OCI-LY7 (cell line): ENCODE results near the gene SLC48A1. TPM values are rescaled to one million over a fixed set of nuclear protein-coding genes. Genes with fewer than 3 reads are reported as not detected.

Source experiments
- BruUV-seq: library from RNA; stranded (reverse); fragments of 400-500 nt; replicated peaks from 2 replicates; lab custom pipeline; 2021; lab: Mats Ljungman, UMichigan
- CTCF ChIA-PET: fragments of 300-600 bp; sonication (Branson Sonifier 250); formaldehyde crosslinking; loops from one replicate; lab custom pipeline; 2022; ENCODE audit warnings: antibody characterized with exemption; ENCODE audit not compliant: unreplicated experiment; lab: Charles Lee
- POLR2A ChIA-PET: fragments of 300-600 bp; sonication (Branson Sonifier 250); formaldehyde crosslinking; loops from one replicate; lab custom pipeline; 2022; ENCODE audit warnings: antibody characterized with exemption; lab: Charles Lee
- DNase-seq: peaks from one replicate; pipeline ENCODE4 v3.0.0-alpha.2; 2015; ENCODE audit warnings: low spot score
- H2AFZ ChIP-seq: fragments of 200-600 bp; sonication (generic), shearing (Covaris generic); 2 replicates; pipeline ENCODE4 v1.6.1; 2014; ENCODE audit warnings: mild to moderate bottlenecking, antibody characterized with exemption, low read length, moderate library complexity
- H3K27ac ChIP-seq: fragments of 200-600 bp; sonication (generic); 2 replicates; pipeline ENCODE4 v1.5.1; 2014; ENCODE audit warnings: mixed run types, low read depth, mild to moderate bottlenecking, moderate library complexity, low read length, inconsistent platforms; ENCODE audit not compliant: poor library complexity, severe bottlenecking
- H3K36me3 ChIP-seq: fragments of 200-600 bp; sonication (generic); 2 replicates; pipeline ENCODE4 v1.6.1; 2014; ENCODE audit warnings: mild to moderate bottlenecking, antibody characterized with exemption, low read length, moderate library complexity, mixed read lengths; ENCODE audit not compliant: insufficient read depth
- H3K4me1 ChIP-seq: fragments of 200-600 bp; sonication (generic); 2 replicates; pipeline ENCODE4 v1.5.1; 2014; ENCODE audit warnings: mild to moderate bottlenecking, low read length; ENCODE audit not compliant: insufficient read depth, poor library complexity, severe bottlenecking
- H3K4me2 ChIP-seq: fragments of 200-600 bp; sonication (generic); 2 replicates; pipeline ENCODE4 v1.6.1; 2014; ENCODE audit warnings: mild to moderate bottlenecking, low read length
- H3K4me3 ChIP-seq: fragments of 200-600 bp; sonication (generic); 2 replicates; pipeline ENCODE4 v1.5.1; 2014; ENCODE audit warnings: mild to moderate bottlenecking, low read depth, low read length; ENCODE audit not compliant: poor library complexity, severe bottlenecking
- H3K79me2 ChIP-seq: fragments of 200-600 bp; sonication (generic); 2 replicates; pipeline ENCODE4 v1.6.1; 2016; ENCODE audit warnings: low read depth, mild to moderate bottlenecking, low read length, moderate library complexity, mixed read lengths; ENCODE audit not compliant: insufficient read depth
- H3K9me2 ChIP-seq: fragments of 200-600 bp; sonication (generic); 2 replicates; pipeline ENCODE4 v1.6.1; 2016; ENCODE audit warnings: mild to moderate bottlenecking, low read length, mixed read lengths; ENCODE audit not compliant: insufficient read depth
- H3K9me3 ChIP-seq: fragments of 200-600 bp; sonication (generic); 2 replicates; pipeline ENCODE4 v1.6.1; 2014; ENCODE audit warnings: mild to moderate bottlenecking, mixed run types, low read length, mixed read lengths
- H4K20me1 ChIP-seq: fragments of 200-600 bp; sonication (generic); 2 replicates; pipeline ENCODE4 v1.6.1; 2014; ENCODE audit warnings: mild to moderate bottlenecking, antibody characterized with exemption, low read length, moderate library complexity, mixed read lengths; ENCODE audit not compliant: insufficient read depth
- EZH2phosphoT487 ChIP-seq: fragments of 200-600 bp; sonication (generic); IDR thresholded peaks from 2 replicates; pipeline ENCODE4 v1.6.1; 2018; ENCODE audit warnings: low read depth, borderline replicate concordance, mild to moderate bottlenecking, mixed run types, antibody characterized with exemption, low read length, moderate library complexity, mixed read lengths
- intact Hi-C: fragments of 100-400 bp; cut with micrococcal nuclease; formaldehyde crosslinking; loops from one replicate; pipeline ENCODE4 v1.10.0; 2022; ENCODE audit not compliant: unreplicated experiment
- total RNA-seq, 2 experiments: library from RNA; depleted of rRNA in 1 of 2; stranded (reverse); fragments of >200 nt in 1 of 2; shearing (Covaris generic) in 1 of 2; gene quantifications; 2 replicates each; pipeline ENCODE4 v1.2.3, GENCODE V29; 2014 to 2022
- TF ChIP-seq, protein P1 (sequence below): fragments of 200-600 bp; sonication (generic); conservative IDR thresholded peaks from 2 replicates; pipeline ENCODE4 v1.5.1; 2014; ENCODE audit warnings: mild to moderate bottlenecking, antibody characterized with exemption, low read length, moderate library complexity, mixed read lengths

SLC48A1 gene
- total RNA-seq, 2 experiments from 2014 or later: 9.6 to 12.0 TPM

DNA sequence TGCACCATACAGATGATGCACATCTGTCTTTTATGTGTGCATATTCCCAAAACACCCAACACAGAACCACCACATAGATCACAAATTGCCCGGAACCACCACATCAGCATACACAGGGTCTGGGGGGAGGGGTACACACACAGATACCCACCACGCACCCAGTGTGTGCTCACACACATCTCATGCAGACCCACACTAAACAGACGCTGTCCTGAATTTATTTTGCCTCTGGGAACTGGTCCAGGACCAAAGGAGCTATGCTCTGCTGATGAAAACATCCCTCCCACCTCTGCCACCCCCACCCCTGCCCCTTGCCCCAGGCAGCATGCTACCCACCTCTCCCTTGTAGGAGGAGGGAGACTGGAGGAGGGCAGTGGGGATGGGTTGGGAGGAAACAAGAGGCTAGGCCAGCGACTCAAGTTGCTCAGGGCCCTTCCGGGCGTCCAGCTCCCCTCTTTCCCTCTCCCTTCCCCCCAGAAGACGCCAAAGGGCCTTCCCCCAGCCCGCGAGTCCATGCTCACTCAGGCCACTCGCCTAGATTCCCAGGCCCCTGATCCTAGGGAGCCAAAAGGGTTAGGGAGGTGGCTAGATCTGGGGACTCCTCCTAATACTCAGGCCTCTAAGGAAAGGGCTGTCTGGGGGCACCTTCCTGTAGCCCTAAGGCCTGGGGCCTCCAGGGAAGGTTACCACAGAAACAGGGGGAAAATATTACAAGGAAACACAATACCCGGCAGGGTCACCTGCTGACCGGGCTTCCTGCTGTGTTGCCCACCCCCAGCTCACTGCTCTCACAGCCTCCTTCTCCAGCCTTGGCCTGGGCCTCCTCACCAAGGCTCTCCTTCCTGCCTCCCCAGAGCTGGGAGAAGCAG is 43.6 kb downstream of the SLC48A1 start:
- peaks cover 81% of the 10 kb centered on the region for H3K4me1 ChIP-seq
- ChIA-PET CTCF (interaction anchor here (0.6 to 5.5 kb wide), 10 partner anchors 8 to 52 kb away, joined by 3 to 85 read pairs (median 4); no protein-coding TSS in a partner anchor), POLR2A (interaction anchor here (0.7 to 7.9 kb wide), 6 partner anchors 8 to 597 kb away, joined by 4 to 239 read pairs (median 6); no protein-coding TSS in a partner anchor)
- no peaks in the 10 kb centered on the region for H3K9me3 ChIP-seq
- H2AFZ ChIP-seq: no peak overlapping the region
- DNase-seq: no peak
- 0 out of 2 replicates have a peak, but pooled peaks cover 3% of the 10 kb centered on the region for H4K20me1 ChIP-seq
- peak overlapping the region; percentile 83 for H3K4me3 ChIP-seq
- H3K79me2 ChIP-seq: peaks cover 72% of the 10 kb centered on the region
- no peaks in the 10 kb centered on the region for H3K9me2 ChIP-seq
- intact Hi-C loops: loop anchor here (1.0 kb wide), 1 partner anchor 19 kb away; no protein-coding TSS in a partner anchor
- TF ChIP-seq, protein P1, sequence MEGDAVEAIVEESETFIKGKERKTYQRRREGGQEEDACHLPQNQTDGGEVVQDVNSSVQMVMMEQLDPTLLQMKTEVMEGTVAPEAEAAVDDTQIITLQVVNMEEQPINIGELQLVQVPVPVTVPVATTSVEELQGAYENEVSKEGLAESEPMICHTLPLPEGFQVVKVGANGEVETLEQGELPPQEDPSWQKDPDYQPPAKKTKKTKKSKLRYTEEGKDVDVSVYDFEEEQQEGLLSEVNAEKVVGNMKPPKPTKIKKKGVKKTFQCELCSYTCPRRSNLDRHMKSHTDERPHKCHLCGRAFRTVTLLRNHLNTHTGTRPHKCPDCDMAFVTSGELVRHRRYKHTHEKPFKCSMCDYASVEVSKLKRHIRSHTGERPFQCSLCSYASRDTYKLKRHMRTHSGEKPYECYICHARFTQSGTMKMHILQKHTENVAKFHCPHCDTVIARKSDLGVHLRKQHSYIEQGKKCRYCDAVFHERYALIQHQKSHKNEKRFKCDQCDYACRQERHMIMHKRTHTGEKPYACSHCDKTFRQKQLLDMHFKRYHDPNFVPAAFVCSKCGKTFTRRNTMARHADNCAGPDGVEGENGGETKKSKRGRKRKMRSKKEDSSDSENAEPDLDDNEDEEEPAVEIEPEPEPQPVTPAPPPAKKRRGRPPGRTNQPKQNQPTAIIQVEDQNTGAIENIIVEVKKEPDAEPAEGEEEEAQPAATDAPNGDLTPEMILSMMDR: no peak
- no peak for TF ChIP-seq EZH2phosphoT487
- peak overlapping the region; percentile 98 for H3K4me2 ChIP-seq
- no TSS peak for BruUV-seq
- peak overlapping the region; percentile 96 for H3K27ac ChIP-seq
- H3K36me3 ChIP-seq: peaks cover 15% of the 10 kb centered on the region; the same call in 1 of the 2 replicates

DNA sequence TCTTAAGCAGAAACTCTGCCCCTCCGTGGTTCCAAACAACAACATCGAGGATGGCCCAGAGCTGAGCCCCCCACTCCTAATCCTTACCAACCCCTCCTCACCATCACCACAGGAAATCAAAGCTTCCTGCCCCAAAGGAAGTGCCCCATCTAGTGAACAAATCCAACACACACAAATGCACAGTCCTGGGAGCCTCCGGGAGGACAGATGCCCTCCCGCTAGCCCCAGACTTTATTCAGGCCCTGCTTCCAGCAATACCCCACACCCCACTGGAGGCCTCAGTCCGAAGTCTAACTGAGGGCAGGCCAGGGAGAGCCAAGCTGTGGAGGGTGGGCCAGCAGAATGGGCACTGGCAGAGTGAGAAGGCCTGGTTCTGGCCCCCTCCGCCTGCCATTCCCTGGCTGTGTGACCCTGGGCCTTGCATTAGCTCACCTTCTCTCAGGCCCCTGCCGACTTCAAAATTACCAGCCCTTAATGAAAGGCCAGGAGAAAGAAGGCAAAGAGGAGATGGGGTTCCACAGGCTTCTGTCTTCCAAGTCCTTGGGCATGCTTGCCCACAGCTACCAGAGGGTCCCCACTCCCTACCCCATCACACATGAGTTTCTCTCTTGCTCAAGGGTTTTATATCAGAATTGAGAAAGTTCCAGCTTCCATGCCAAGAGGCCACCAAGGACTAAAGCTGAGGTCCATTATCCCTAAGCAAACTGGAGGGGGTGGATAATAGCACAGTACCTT is 44.4 kb downstream of the SLC48A1 start:
- Histone ChIP-seq H3K9me2 (no peaks in the 10 kb centered on the region), H3K79me2 (peaks cover 64% of the 10 kb centered on the region), H3K27ac (peak overlapping the region; percentile 96), H3K9me3 (no peaks in the 10 kb centered on the region), H3K36me3 (peaks cover 13% of the 10 kb centered on the region; the same call in 1 of the 2 replicates), H2AFZ (no peak overlapping the region), H3K4me3 (peak overlapping the region; percentile 83), H4K20me1 (0 out of 2 replicates have a peak, but pooled peaks cover 3% of the 10 kb centered on the region), H3K4me2 (peak overlapping the region; percentile 98), H3K4me1 (peaks cover 77% of the 10 kb centered on the region)
- BruUV-seq: TSS peak; percentile 54
- peak; percentile 31 for DNase-seq
- ChIA-PET CTCF (interaction anchor here (0.7 to 5.5 kb wide), 14 partner anchors 9 to 109 kb away, joined by 3 to 85 read pairs (median 4); no protein-coding TSS in a partner anchor), POLR2A (interaction anchor here (0.6 to 7.9 kb wide), 7 partner anchors 9 to 598 kb away, joined by 3 to 239 read pairs (median 5); no protein-coding TSS in a partner anchor)
- no peak for TF ChIP-seq EZH2phosphoT487
- TF ChIP-seq, protein P1: peak; percentile 71
- intact Hi-C loops: loop anchor here (1.0 kb wide), 1 partner anchor 20 kb away; no protein-coding TSS in a partner anchor
